Ovary (tissue), 3 donors: Measurements from ENCODE around the gene LETM1.

Experiments
- EP300 ChIP-seq: sonication (generic); formaldehyde crosslinking; IDR thresholded peaks from one replicate; pipeline ENCODE4 v1.6.1; 2017; ENCODE audit warnings: antibody characterized with exemption
- TF ChIP-seq, protein P1 (sequence below), 3 donors: fragments of 450-650 bp in 2 of 3; fragments of 200-600 bp in 1 of 3; IDR thresholded peaks; one replicate each; pipeline versions ENCODE4 v1.5.1 to v1.8.0; 2016 to 2022; ENCODE audit warnings: antibody characterized with exemption in 3 of 3, mild to moderate bottlenecking in 1 of 3
- donor health status: DM: no; HTN: no; CAD: no.

DNA sequence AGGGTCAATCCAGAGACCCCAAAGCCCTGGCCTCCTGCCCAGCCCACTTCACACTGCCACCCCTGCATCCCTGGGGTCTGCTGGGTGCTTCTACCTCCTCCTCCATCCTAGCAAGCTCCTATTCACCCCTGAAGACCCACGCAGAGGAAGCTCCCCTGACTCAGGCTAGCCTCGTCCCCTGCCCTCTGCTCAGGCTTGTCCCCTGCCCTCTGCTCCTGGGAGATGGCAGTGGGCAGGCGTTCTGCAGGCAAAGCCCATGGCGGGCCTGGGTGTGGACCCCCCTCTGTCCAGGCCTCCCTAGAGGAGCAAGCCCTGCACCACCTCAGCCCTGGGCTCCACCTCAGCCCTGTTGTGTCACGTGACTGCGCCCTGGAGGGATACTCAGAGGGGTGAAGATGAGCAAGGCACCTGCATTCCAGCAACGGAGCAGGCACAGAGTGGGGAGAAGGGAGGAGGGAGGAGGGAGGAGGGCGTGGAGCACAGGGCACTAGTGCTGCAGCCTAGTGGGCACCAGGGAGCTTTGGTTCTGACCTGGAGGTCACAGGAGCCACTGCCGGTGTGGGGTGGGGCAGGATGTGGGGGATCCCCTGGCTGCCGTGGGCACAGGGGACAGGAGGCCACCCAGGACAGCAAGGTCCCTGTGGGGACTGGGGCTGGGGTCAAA, 90.4 kb downstream of the LETM1 start:
- TF ChIP-seq, protein P1, sequence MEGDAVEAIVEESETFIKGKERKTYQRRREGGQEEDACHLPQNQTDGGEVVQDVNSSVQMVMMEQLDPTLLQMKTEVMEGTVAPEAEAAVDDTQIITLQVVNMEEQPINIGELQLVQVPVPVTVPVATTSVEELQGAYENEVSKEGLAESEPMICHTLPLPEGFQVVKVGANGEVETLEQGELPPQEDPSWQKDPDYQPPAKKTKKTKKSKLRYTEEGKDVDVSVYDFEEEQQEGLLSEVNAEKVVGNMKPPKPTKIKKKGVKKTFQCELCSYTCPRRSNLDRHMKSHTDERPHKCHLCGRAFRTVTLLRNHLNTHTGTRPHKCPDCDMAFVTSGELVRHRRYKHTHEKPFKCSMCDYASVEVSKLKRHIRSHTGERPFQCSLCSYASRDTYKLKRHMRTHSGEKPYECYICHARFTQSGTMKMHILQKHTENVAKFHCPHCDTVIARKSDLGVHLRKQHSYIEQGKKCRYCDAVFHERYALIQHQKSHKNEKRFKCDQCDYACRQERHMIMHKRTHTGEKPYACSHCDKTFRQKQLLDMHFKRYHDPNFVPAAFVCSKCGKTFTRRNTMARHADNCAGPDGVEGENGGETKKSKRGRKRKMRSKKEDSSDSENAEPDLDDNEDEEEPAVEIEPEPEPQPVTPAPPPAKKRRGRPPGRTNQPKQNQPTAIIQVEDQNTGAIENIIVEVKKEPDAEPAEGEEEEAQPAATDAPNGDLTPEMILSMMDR (IDR thresholded peaks at IDR 0.05): no peak
- no peak for TF ChIP-seq EP300
